ENCODE data around the gene AAR2.

DNA sequence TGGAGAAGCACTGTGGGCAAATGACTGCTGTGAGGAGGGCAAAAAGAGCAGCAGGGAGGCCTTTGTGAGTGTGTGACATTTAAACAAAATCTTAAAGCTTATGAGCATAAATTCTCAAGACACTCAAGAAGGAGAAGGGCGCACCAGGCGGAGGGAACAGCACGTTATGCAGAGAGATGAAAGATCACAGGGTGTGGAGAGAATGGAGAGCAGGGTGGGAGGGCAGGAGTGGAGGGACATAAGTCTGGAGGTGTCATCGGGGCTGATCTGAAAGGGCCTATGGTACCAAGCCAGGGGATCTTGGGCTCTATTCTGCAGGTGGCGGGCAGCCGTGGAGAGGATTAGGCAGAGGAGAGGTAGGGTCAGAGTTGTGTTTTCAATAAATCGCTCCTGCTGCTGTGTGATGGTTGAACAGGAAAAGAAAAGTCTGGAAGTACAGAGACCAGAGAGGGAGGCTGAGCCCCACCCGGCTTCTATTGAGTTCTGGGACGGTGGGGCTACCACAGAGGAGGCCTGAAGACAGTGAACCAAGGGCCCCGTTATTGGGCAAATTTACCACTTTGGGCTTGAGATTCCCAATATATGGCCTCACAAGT is 45.6 kb downstream of the AAR2 start:
- TF ChIP-seq, protein P1, sequence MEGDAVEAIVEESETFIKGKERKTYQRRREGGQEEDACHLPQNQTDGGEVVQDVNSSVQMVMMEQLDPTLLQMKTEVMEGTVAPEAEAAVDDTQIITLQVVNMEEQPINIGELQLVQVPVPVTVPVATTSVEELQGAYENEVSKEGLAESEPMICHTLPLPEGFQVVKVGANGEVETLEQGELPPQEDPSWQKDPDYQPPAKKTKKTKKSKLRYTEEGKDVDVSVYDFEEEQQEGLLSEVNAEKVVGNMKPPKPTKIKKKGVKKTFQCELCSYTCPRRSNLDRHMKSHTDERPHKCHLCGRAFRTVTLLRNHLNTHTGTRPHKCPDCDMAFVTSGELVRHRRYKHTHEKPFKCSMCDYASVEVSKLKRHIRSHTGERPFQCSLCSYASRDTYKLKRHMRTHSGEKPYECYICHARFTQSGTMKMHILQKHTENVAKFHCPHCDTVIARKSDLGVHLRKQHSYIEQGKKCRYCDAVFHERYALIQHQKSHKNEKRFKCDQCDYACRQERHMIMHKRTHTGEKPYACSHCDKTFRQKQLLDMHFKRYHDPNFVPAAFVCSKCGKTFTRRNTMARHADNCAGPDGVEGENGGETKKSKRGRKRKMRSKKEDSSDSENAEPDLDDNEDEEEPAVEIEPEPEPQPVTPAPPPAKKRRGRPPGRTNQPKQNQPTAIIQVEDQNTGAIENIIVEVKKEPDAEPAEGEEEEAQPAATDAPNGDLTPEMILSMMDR (IDR thresholded peaks at IDR 0.05; ENCODE audit: poor library complexity, severe bottlenecking), result no peak
- TF ChIP-seq EP300 (conservative IDR thresholded peaks at IDR 0.05; ENCODE audit: poor library complexity, severe bottlenecking), result no peak
- no peak for TF ChIP-seq POLR2AphosphoS5 (IDR thresholded peaks at IDR 0.05)
- TF ChIP-seq, protein P2, sequence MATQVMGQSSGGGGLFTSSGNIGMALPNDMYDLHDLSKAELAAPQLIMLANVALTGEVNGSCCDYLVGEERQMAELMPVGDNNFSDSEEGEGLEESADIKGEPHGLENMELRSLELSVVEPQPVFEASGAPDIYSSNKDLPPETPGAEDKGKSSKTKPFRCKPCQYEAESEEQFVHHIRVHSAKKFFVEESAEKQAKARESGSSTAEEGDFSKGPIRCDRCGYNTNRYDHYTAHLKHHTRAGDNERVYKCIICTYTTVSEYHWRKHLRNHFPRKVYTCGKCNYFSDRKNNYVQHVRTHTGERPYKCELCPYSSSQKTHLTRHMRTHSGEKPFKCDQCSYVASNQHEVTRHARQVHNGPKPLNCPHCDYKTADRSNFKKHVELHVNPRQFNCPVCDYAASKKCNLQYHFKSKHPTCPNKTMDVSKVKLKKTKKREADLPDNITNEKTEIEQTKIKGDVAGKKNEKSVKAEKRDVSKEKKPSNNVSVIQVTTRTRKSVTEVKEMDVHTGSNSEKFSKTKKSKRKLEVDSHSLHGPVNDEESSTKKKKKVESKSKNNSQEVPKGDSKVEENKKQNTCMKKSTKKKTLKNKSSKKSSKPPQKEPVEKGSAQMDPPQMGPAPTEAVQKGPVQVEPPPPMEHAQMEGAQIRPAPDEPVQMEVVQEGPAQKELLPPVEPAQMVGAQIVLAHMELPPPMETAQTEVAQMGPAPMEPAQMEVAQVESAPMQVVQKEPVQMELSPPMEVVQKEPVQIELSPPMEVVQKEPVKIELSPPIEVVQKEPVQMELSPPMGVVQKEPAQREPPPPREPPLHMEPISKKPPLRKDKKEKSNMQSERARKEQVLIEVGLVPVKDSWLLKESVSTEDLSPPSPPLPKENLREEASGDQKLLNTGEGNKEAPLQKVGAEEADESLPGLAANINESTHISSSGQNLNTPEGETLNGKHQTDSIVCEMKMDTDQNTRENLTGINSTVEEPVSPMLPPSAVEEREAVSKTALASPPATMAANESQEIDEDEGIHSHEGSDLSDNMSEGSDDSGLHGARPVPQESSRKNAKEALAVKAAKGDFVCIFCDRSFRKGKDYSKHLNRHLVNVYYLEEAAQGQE (IDR thresholded peaks at IDR 0.05; ENCODE audit: borderline replicate concordance), result no peak
- no peak for TF ChIP-seq MXI1 (conservative IDR thresholded peaks at IDR 0.05; ENCODE audit: poor library complexity, severe bottlenecking)

Data from neural cell (in vitro differentiated cells).